Neutrophil (primary cell): ENCODE measurements around the gene HIPK1.

Experiments used
- H3K27ac ChIP-seq: fragments of 200-600 bp; sonication (generic); 2 replicates; pipeline ENCODE4 v1.5.1; 2016; ENCODE audit warnings: mild to moderate bottlenecking, moderate library complexity
- H3K27me3 ChIP-seq: fragments of 200-600 bp; sonication (generic); 2 replicates; pipeline ENCODE4 v1.6.0; 2016; ENCODE audit warnings: mild to moderate bottlenecking
- H3K36me3 ChIP-seq: fragments of 200-600 bp; sonication (generic); 2 replicates; pipeline ENCODE4 v1.5.1; 2017
- H3K4me1 ChIP-seq, 2 experiments: fragments of 200-600 bp in 1 of 2; sonication (generic) in 1 of 2; 1 replicate in 1 of 2; 2 replicates in 1 of 2; pipeline versions ENCODE4 v1.5.1 to v1.6.1; 2013 to 2016; ENCODE audit warnings: low read depth in 1 of 2, low read length in 1 of 2, mild to moderate bottlenecking in 1 of 2, moderate library complexity in 1 of 2; ENCODE audit not compliant: control insufficient read depth in 1 of 2, insufficient read depth in 1 of 2
- H3K4me3 ChIP-seq, 2 experiments: fragments of 200-600 bp in 1 of 2; sonication (generic) in 1 of 2; 1 replicate in 1 of 2; 2 replicates in 1 of 2; pipeline ENCODE4 v1.5.1; 2013 to 2016; ENCODE audit warnings: low read depth in 1 of 2, low read length in 1 of 2, mild to moderate bottlenecking in 1 of 2, moderate library complexity in 1 of 2
- H3K9me3 ChIP-seq: fragments of 200-600 bp; sonication (generic); 2 replicates; pipeline ENCODE4 v1.5.1; 2016
- TF ChIP-seq, protein P1 (sequence below): fragments of 200-600 bp; sonication (generic); IDR thresholded peaks from 2 replicates; pipeline ENCODE4 v1.5.1; 2016; ENCODE audit warnings: antibody characterized with exemption

HIPK1 gene

DNA sequence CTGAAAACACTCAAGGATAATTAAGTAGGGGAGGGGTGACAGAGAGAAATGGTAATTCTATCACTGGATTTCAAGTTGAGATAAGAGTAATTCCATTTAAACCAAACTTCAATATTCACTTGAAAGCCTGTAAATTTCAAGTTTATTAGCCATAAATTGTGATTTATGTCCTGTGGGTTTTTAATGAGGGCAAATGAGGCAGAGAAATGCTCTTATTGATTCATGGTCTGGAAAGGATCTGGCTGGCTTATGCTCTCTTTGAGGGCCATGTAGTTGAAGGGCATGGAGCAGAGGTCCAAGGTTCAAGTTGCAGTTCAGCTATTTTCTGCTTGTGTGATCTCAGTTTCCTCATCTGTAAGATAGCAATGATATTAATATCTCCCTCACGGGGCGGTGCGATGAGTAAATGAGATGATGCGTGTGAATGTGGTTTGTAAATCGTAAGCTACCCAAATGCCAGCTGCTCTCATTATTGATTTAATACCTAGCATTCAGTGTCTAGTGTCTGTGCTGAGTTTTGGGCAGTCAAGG is 62.4 kb downstream of the HIPK1 start:
- Histone ChIP-seq H3K27me3 (peaks cover 5% of the 10 kb centered on the region), H3K4me3 (no peak overlapping the region), H3K4me1 (no peaks in the 10 kb centered on the region), H3K27ac (no peak overlapping the region), H3K9me3 (no peaks in the 10 kb centered on the region), H3K36me3 (no peaks in the 10 kb centered on the region)
- TF ChIP-seq, protein P1, sequence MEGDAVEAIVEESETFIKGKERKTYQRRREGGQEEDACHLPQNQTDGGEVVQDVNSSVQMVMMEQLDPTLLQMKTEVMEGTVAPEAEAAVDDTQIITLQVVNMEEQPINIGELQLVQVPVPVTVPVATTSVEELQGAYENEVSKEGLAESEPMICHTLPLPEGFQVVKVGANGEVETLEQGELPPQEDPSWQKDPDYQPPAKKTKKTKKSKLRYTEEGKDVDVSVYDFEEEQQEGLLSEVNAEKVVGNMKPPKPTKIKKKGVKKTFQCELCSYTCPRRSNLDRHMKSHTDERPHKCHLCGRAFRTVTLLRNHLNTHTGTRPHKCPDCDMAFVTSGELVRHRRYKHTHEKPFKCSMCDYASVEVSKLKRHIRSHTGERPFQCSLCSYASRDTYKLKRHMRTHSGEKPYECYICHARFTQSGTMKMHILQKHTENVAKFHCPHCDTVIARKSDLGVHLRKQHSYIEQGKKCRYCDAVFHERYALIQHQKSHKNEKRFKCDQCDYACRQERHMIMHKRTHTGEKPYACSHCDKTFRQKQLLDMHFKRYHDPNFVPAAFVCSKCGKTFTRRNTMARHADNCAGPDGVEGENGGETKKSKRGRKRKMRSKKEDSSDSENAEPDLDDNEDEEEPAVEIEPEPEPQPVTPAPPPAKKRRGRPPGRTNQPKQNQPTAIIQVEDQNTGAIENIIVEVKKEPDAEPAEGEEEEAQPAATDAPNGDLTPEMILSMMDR = no peak

DNA sequence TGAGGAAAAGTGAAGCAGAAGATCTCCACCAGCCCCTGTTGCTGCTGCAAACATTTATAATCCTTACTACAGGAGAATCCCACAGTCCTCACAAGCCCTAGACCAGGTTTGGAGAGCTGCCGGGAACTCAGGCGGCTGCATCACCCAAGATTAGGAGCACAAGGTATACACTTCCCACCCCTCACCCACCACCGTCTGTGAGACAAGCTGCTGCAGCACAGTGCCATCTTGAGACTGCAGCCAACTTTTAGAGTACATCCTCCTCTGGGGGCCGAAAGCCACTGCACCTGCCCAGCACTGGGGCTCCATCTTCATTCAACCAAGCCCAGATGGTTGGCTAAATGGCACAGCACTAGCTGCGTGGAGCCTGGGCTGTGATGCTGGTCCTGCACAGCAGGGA is 63.9 kb downstream of the HIPK1 start:
- no peak overlapping the region for H3K4me3 ChIP-seq
- no peaks in the 10 kb centered on the region for H3K36me3 ChIP-seq
- peaks cover 7% of the 10 kb centered on the region for H3K27me3 ChIP-seq
- no peak overlapping the region for H3K27ac ChIP-seq
- no peaks in the 10 kb centered on the region for H3K9me3 ChIP-seq
- no peaks in the 10 kb centered on the region for H3K4me1 ChIP-seq
- TF ChIP-seq, protein P1 = no peak

DNA sequence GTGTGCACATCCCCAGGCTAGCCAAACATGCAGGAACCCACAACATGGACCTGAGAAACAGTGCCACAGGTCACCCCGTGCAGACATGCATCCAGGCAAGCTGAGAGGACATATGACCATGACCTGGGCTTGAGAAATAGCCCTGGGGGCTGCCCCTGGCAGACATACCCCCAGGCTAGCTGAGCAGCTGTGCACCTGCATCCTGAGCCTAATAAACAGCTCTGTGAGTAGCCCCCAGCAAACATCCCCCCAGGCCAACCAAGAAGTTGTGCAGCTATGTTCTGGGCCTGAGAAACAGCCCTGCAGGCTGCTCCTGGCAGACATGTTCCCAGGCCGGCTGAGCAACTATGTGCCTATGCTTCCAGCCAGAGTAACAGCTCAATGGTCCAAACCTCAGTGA is 64.6 kb downstream of the HIPK1 start:
- Histone ChIP-seq H3K4me3 (no peak overlapping the region), H3K4me1 (no peaks in the 10 kb centered on the region), H3K27ac (no peak overlapping the region), H3K9me3 (no peaks in the 10 kb centered on the region), H3K36me3 (no peaks in the 10 kb centered on the region), H3K27me3 (peaks cover 13% of the 10 kb centered on the region)
- TF ChIP-seq, protein P1 = no peak

DNA sequence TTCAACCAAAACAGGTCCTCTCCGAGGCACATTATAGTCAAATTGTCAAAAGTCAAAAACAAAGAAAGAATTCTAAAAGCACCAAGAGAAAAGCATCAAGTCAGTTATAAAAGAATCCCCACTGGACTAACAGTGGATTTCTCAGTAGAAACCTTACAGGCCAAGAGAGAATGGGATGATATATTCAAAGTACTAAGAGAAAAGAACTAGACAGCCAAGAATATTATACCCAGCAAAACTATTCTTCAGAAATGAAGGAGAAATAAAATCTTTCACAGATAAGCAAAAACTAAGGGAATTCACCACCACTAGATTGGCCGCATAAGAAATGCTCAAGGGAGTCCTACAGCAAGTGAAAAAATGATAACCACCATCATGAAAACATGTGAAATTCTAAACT is 66.3 kb downstream of the HIPK1 start:
- Histone ChIP-seq H3K27me3 (peaks cover 10% of the 10 kb centered on the region), H3K4me3 (no peak overlapping the region), H3K9me3 (no peaks in the 10 kb centered on the region), H3K27ac (no peak overlapping the region), H3K4me1 (no peaks in the 10 kb centered on the region), H3K36me3 (no peaks in the 10 kb centered on the region)
- TF ChIP-seq, protein P1 = no peak

DNA sequence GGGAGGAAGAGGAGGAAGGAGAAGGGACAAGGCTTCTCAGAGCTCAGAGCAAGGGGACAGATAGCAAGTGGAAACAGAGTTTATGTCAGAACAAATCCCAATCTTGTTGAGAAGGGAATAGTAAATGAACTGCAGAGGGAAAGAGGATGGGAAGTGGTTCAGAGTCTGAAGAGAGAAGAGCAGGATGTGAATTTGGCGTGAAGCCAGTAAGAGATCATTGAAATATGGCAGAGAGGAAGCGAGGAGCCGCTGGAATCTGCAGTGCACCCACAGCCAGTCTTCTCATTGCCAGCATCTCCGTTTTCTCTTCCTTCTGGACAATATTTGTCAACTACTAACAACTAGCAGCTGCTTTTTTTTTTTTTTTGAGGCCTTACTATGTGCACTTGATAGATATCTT is 69.2 kb downstream of the HIPK1 start:
- TF ChIP-seq, protein P1 = no peak
- Histone ChIP-seq H3K27ac (no peak overlapping the region), H3K36me3 (no peaks in the 10 kb centered on the region), H3K4me1 (no peaks in the 10 kb centered on the region), H3K4me3 (no peak overlapping the region), H3K9me3 (no peaks in the 10 kb centered on the region), H3K27me3 (peaks cover 19% of the 10 kb centered on the region)

DNA sequence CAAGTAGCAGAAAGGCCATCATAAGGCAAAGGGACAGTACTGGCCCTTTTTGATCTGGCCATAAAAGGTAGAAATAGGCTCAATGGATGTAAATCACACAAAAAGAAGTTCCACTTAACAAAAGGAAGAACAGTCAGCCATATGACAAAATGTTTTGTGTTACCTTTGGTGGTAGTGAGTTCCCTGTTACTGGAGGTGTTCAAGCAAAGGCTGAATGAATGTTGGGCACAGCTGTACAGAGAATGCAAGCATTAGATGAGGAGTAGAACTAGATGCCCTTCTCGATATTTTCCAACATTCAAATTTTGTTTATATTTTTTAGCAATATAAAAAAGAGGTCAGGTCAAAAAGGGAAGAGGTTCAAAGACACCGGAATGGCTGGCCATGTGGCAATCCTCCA is 70.1 kb downstream of the HIPK1 start:
- H3K27me3 ChIP-seq = peaks cover 27% of the 10 kb centered on the region
- no peak overlapping the region for H3K27ac ChIP-seq
- no peaks in the 10 kb centered on the region for H3K9me3 ChIP-seq
- no peak overlapping the region for H3K4me3 ChIP-seq
- TF ChIP-seq, protein P1 = no peak
- no peaks in the 10 kb centered on the region for H3K36me3 ChIP-seq
- no peaks in the 10 kb centered on the region for H3K4me1 ChIP-seq
